ENCODE results near the gene CACNB3. TPM values are rescaled to one million over a fixed set of nuclear protein-coding genes. Genes with fewer than 3 reads are reported as not detected.
A peak's percentile ranks its signal among the peaks of the same experiment; 100 is the strongest.

The CACNB3 gene
- total and polyA plus RNA-seq, 2 donors (not counting 1 experiment from before 2014, with no cell fraction given): 28.4 to 46.2 TPM

GRCh38 chr12:48812389-48812788 lies 5.9 kb upstream of the CACNB3 start:
- Histone ChIP-seq H2AFZ (ENCODE audit: low read length) (no peak overlapping the region), H3K9ac (ENCODE audit: insufficient read depth, low read length) (no peak overlapping the region)
- DNase-seq (ENCODE audit: low read depth in 2 of 2): no peak

GRCh38 chr12:48813465-48814261 lies 4.6 kb upstream of the CACNB3 start:
- DNase-seq (ENCODE audit: low read depth in 2 of 2): peak; percentile 55 to 68

More at GRCh38 chr12:48812389-48812788, 5.9 kb upstream of the CACNB3 start:
- Histone ChIP-seq H4K20me1 (ENCODE audit: control insufficient read depth, extremely low read depth, insufficient read depth, low read length) (no peaks in the 10 kb centered on the region), H3K79me2 (ENCODE audit: control insufficient read depth, insufficient read depth, low read length) (peaks cover 9% of the 10 kb centered on the region), H3K4me2 (ENCODE audit: extremely low read depth, insufficient read depth, low read length) (peak overlapping the region; percentile 82), H3K36me3 (ENCODE audit: control insufficient read depth, insufficient read depth, low read length) (no peaks in the 10 kb centered on the region), H3K27ac (ENCODE audit: insufficient read depth, low read length) (peak overlapping the region; percentile 93), H3K4me1 (ENCODE audit: control insufficient read depth, extremely low read depth, insufficient read depth, low read length) (peaks cover 32% of the 10 kb centered on the region), H3K27me3 (ENCODE audit: control insufficient read depth, insufficient read depth, low read length) (no peaks in the 10 kb centered on the region), H3K4me3 (replicated peaks in 1 of 4; ENCODE audit: control extremely low read depth in 1 of 4, insufficient read depth in 1 of 4, low read depth in 3 of 4, low read length in 4 of 4) (peak overlapping the region in 1 of 4 experiments; percentile 17), H3K9me3 (ENCODE audit: control insufficient read depth, insufficient read depth, low read depth, low read length) (no peaks in the 10 kb centered on the region)
- no peak for TF ChIP-seq EZH2 (IDR thresholded peaks at IDR 0.05; ENCODE audit: low read length, missing control alignments)
- TF ChIP-seq, protein P1, sequence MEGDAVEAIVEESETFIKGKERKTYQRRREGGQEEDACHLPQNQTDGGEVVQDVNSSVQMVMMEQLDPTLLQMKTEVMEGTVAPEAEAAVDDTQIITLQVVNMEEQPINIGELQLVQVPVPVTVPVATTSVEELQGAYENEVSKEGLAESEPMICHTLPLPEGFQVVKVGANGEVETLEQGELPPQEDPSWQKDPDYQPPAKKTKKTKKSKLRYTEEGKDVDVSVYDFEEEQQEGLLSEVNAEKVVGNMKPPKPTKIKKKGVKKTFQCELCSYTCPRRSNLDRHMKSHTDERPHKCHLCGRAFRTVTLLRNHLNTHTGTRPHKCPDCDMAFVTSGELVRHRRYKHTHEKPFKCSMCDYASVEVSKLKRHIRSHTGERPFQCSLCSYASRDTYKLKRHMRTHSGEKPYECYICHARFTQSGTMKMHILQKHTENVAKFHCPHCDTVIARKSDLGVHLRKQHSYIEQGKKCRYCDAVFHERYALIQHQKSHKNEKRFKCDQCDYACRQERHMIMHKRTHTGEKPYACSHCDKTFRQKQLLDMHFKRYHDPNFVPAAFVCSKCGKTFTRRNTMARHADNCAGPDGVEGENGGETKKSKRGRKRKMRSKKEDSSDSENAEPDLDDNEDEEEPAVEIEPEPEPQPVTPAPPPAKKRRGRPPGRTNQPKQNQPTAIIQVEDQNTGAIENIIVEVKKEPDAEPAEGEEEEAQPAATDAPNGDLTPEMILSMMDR (conservative IDR thresholded peaks at IDR 0.05 in 1 of 2, IDR thresholded peaks at IDR 0.05 in 1 of 2; ENCODE audit: low read depth in 1 of 2, low read length in 2 of 2): no peak

More at GRCh38 chr12:48813465-48814261, 4.6 kb upstream of the CACNB3 start:
- peaks cover 36% of the 10 kb centered on the region for H3K4me1 ChIP-seq (ENCODE audit: control insufficient read depth, extremely low read depth, insufficient read depth, low read length)
- no peaks in the 10 kb centered on the region for H3K9me3 ChIP-seq (ENCODE audit: control insufficient read depth, insufficient read depth, low read depth, low read length)
- peak overlapping the region; percentile 93 for H3K27ac ChIP-seq (ENCODE audit: insufficient read depth, low read length)
- no peaks in the 10 kb centered on the region for H3K27me3 ChIP-seq (ENCODE audit: control insufficient read depth, insufficient read depth, low read length)
- H2AFZ ChIP-seq (ENCODE audit: low read length): no peak overlapping the region
- H3K4me2 ChIP-seq (ENCODE audit: extremely low read depth, insufficient read depth, low read length): peak overlapping the region; percentile 36
- H4K20me1 ChIP-seq (ENCODE audit: control insufficient read depth, extremely low read depth, insufficient read depth, low read length): no peaks in the 10 kb centered on the region
- H3K79me2 ChIP-seq (ENCODE audit: control insufficient read depth, insufficient read depth, low read length): peaks cover 9% of the 10 kb centered on the region
- peak overlapping the region; percentile 84 for H3K9ac ChIP-seq (ENCODE audit: insufficient read depth, low read length)
- TF ChIP-seq, protein P1 (conservative IDR thresholded peaks at IDR 0.05 in 1 of 2, IDR thresholded peaks at IDR 0.05 in 1 of 2; ENCODE audit: low read depth in 1 of 2, low read length in 2 of 2): peak; percentile 4 to 25
- no peak for TF ChIP-seq EZH2 (IDR thresholded peaks at IDR 0.05; ENCODE audit: low read length, missing control alignments)
- H3K36me3 ChIP-seq (ENCODE audit: control insufficient read depth, insufficient read depth, low read length): no peaks in the 10 kb centered on the region
- peak overlapping the region; percentile 69 to 98 (median 81) for H3K4me3 ChIP-seq (replicated peaks in 1 of 4; ENCODE audit: control extremely low read depth in 1 of 4, insufficient read depth in 1 of 4, low read depth in 3 of 4, low read length in 4 of 4)

All from fibroblast of lung (primary cell).